HEK293T (cell line): ENCODE results near the gene IGF1R.

Experiments
- ARNT ChIP-seq: fragments of 450-650 bp; IDR thresholded peaks from 2 replicates; pipeline ENCODE4 v1.6.1; 2017; ENCODE audit warnings: mild to moderate bottlenecking
- BHLHE40 ChIP-seq: fragments of 450-650 bp; IDR thresholded peaks from 2 replicates; pipeline ENCODE4 v1.6.1; 2016; ENCODE audit warnings: mild to moderate bottlenecking, moderate library complexity, borderline replicate concordance
- ELF4 ChIP-seq: fragments of 450-650 bp; IDR thresholded peaks from 2 replicates; pipeline ENCODE4 v1.6.1; 2017; ENCODE audit warnings: antibody characterized with exemption
- FOXK2 ChIP-seq: fragments of 450-650 bp; IDR thresholded peaks from 2 replicates; pipeline ENCODE4 v1.6.1; 2016; ENCODE audit warnings: mild to moderate bottlenecking
- FOXM1 ChIP-seq: fragments of 450-650 bp; IDR thresholded peaks from 2 replicates; pipeline ENCODE4 v1.6.1; 2017; ENCODE audit warnings: mild to moderate bottlenecking, borderline replicate concordance
- HDGF ChIP-seq: fragments of 450-650 bp; IDR thresholded peaks from 2 replicates; pipeline ENCODE4 v1.6.1; 2017; ENCODE audit warnings: antibody characterized with exemption, borderline replicate concordance
- NFRKB ChIP-seq: fragments of 450-650 bp; IDR thresholded peaks from 2 replicates; pipeline ENCODE4 v1.6.1; 2016; ENCODE audit warnings: mild to moderate bottlenecking, moderate library complexity
- SP1 ChIP-seq: fragments of 450-650 bp; IDR thresholded peaks from 2 replicates; pipeline ENCODE4 v1.6.1; 2017
- SUZ12 ChIP-seq: fragments of 450-650 bp; IDR thresholded peaks from 2 replicates; pipeline ENCODE4 v1.6.1; 2016; ENCODE audit warnings: mild to moderate bottlenecking
- TF ChIP-seq, protein P1 (sequence below): fragments of 450-650 bp; IDR thresholded peaks from 2 replicates; pipeline ENCODE4 v1.6.1; 2016

DNA sequence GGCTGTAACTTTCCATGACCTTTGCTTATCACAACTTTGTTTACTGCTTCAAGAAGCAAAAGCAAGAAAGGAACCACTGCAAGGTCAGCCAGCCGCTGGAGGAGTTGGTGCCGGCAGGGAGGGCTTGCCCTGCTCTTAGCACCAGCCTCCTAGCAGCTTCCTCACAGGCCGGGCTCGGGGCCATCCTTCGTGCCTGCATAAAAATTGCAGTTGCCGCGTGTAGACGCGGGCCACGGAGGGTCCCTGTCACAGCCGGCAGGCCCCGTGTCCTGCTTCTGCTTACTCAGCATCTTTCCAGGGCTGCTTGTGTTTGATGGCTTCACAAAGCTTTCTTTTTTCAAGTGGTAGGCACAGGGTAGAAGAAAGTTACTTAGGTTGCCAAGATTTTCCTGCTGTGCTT lies 274.8 kb downstream of the IGF1R start:
- TF ChIP-seq NFRKB (no peak), FOXM1 (no peak), BHLHE40 (no peak), ARNT (no peak), SP1 (no peak), FOXK2 (no peak), SUZ12 (no peak), ELF4 (no peak), HDGF (no peak)
- TF ChIP-seq, protein P1, sequence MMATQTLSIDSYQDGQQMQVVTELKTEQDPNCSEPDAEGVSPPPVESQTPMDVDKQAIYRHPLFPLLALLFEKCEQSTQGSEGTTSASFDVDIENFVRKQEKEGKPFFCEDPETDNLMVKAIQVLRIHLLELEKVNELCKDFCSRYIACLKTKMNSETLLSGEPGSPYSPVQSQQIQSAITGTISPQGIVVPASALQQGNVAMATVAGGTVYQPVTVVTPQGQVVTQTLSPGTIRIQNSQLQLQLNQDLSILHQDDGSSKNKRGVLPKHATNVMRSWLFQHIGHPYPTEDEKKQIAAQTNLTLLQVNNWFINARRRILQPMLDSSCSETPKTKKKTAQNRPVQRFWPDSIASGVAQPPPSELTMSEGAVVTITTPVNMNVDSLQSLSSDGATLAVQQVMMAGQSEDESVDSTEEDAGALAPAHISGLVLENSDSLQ, result no peak
